ENCODE data around the gene GNAQ. TPM values are rescaled to one million over a fixed set of nuclear protein-coding genes. Genes with fewer than 3 reads are reported as not detected.
A peak's percentile ranks its signal among the peaks of the same experiment; 100 is the strongest.
"Not testable (repeated sequence)": the region's sequence is repeated elsewhere in the genome, so short reads cannot be mapped to it uniquely, and the experiment has no call there.

GNAQ gene
- polyA plus RNA-seq, 1 experiment, result 71.4 TPM

- POLR2A ChIA-PET, result no interaction called here
- peak; percentile 50 for DNase-seq (ENCODE audit: low read depth, low spot score)
- Histone ChIP-seq H3K27ac (ENCODE audit: low read depth, low read length) (no peak overlapping the region), H3K27me3 (ENCODE audit: control insufficient read depth, insufficient read depth, low read length) (no peaks in the 10 kb centered on the region), H3K4me3 (ENCODE audit: low read depth, low read length) (no peak overlapping the region), H3K9me3 (ENCODE audit: control insufficient read depth, insufficient read depth, low read length) (no peaks in the 10 kb centered on the region)
- peak; percentile 73 for TF ChIP-seq CTCF (IDR thresholded peaks at IDR 0.05; ENCODE audit: low read depth, low read length)
- CTCF ChIA-PET, result interaction anchor here (0.6 to 3.9 kb wide), 22 partner anchors 9 to 600 kb away, joined by 3 to 27 read pairs (median 4); no protein-coding TSS in a partner anchor
These were observed 266.5 kb downstream of the GNAQ start for GRCh38 chr9:77764894-77765780.

- no peak overlapping the region for H3K27ac ChIP-seq (ENCODE audit: low read depth, low read length)
- CTCF ChIA-PET, result interaction anchor here (0.6 to 3.9 kb wide), 8 partner anchors 9 to 330 kb away, joined by 3 to 27 read pairs (median 6); no protein-coding TSS in a partner anchor
- no peak overlapping the region for H3K4me3 ChIP-seq (ENCODE audit: low read depth, low read length)
- no peak for DNase-seq (ENCODE audit: low read depth, low spot score)
- no peaks in the 10 kb centered on the region for H3K9me3 ChIP-seq (ENCODE audit: control insufficient read depth, insufficient read depth, low read length)
- POLR2A ChIA-PET, result no interaction called here
- no peak for TF ChIP-seq CTCF (IDR thresholded peaks at IDR 0.05; ENCODE audit: low read depth, low read length)
- no peaks in the 10 kb centered on the region for H3K27me3 ChIP-seq (ENCODE audit: control insufficient read depth, insufficient read depth, low read length)
These were observed 268.0 kb downstream of the GNAQ start for GRCh38 chr9:77763566-77763965.

- DNase-seq (ENCODE audit: low read depth, low spot score); POLR2A ChIA-PET; H3K27me3 ChIP-seq (ENCODE audit: control insufficient read depth, insufficient read depth, low read length); H3K9me3 ChIP-seq (ENCODE audit: control insufficient read depth, insufficient read depth, low read length); H3K27ac ChIP-seq (ENCODE audit: low read depth, low read length); CTCF ChIA-PET; H3K4me3 ChIP-seq (ENCODE audit: low read depth, low read length): not testable (repeated sequence)
These were observed 270.7 kb downstream of the GNAQ start for GRCh38 chr9:77760919-77761318.

- H3K4me3 ChIP-seq (ENCODE audit: low read depth, low read length), result no peak overlapping the region
- CTCF ChIA-PET, result interaction anchor here (1.2 kb wide), 1 partner anchor 302 kb away, joined by 4 read pairs; no protein-coding TSS in a partner anchor
- no peak overlapping the region for H3K27ac ChIP-seq (ENCODE audit: low read depth, low read length)
- TF ChIP-seq CTCF (IDR thresholded peaks at IDR 0.05; ENCODE audit: low read depth, low read length), result no peak
- no peaks in the 10 kb centered on the region for H3K27me3 ChIP-seq (ENCODE audit: control insufficient read depth, insufficient read depth, low read length)
- POLR2A ChIA-PET, result no interaction called here
- no peak for DNase-seq (ENCODE audit: low read depth, low spot score)
- H3K9me3 ChIP-seq (ENCODE audit: control insufficient read depth, insufficient read depth, low read length), result no peaks in the 10 kb centered on the region
These were observed 272.2 kb downstream of the GNAQ start for GRCh38 chr9:77759391-77759790.

GRCh38 chr9:77756449-77756848 is 275.2 kb downstream of the GNAQ start:
- H3K27ac ChIP-seq (ENCODE audit: low read depth, low read length), result no peak overlapping the region
- H3K27me3 ChIP-seq (ENCODE audit: control insufficient read depth, insufficient read depth, low read length), result no peaks in the 10 kb centered on the region
- CTCF ChIA-PET, result interaction anchor here (0.9 to 2.7 kb wide), 4 partner anchors 279 to 365 kb away, joined by 4 to 12 read pairs (median 5); no protein-coding TSS in a partner anchor
- H3K4me3 ChIP-seq (ENCODE audit: low read depth, low read length), result no peak overlapping the region
- H3K9me3 ChIP-seq (ENCODE audit: control insufficient read depth, insufficient read depth, low read length), result no peaks in the 10 kb centered on the region
- DNase-seq (ENCODE audit: low read depth, low spot score), result no peak
- TF ChIP-seq CTCF (IDR thresholded peaks at IDR 0.05; ENCODE audit: low read depth, low read length), result no peak
- POLR2A ChIA-PET, result no interaction called here
